Right atrium auricular region (tissue), 2 donors: ENCODE results near the gene NMNAT2. TPM values are rescaled to one million over a fixed set of nuclear protein-coding genes. Genes with fewer than 3 reads are reported as not detected.

Experiments used
- DNase-seq: peaks from one replicate; pipeline ENCODE4 v3.0.0-alpha.2; 2019; ENCODE audit warnings: low spot score
- H3K27ac ChIP-seq, 2 donors: fragments of 200-600 bp; sonication (generic); 1 replicate in 1 of 2; 2 replicates in 1 of 2; pipeline ENCODE4 v1.5.1; 2016 to 2019
- H3K27me3 ChIP-seq, 2 donors: fragments of 200-600 bp; sonication (generic); one replicate each; pipeline versions ENCODE4 v1.5.1 to v1.6.0; 2017 to 2019
- H3K36me3 ChIP-seq: fragments of 200-600 bp; sonication (generic); one replicate; pipeline ENCODE4 v1.5.1; 2016
- H3K4me1 ChIP-seq, 2 donors: fragments of 200-600 bp; sonication (generic); one replicate each; pipeline versions ENCODE4 v1.5.1 to v1.6.0; 2017 to 2019
- H3K4me3 ChIP-seq, 2 donors: fragments of 200-600 bp; sonication (generic); 1 replicate in 1 of 2; 2 replicates in 1 of 2; pipeline ENCODE4 v1.5.1; 2017 to 2019; ENCODE audit warnings: mild to moderate bottlenecking in 1 of 2, moderate library complexity in 1 of 2
- H3K9me3 ChIP-seq, 2 donors: fragments of 200-600 bp; sonication (generic); one replicate each; pipeline ENCODE4 v1.5.1; 2019
- total RNA-seq, 2 donors: library from RNA; depleted of rRNA; stranded (reverse); fragments of >200 nt; gene quantifications; one replicate each; pipeline ENCODE4 v1.1.0, GENCODE V29; 2016
- TF ChIP-seq, protein P1 (sequence below), 2 donors: fragments of 200-600 bp; sonication (generic); IDR thresholded peaks; one replicate each; pipeline ENCODE4 v1.5.1; 2019; ENCODE audit warnings: antibody characterized with exemption in 2 of 2

Gene NMNAT2
- total RNA-seq, 2 donors from 2014 or later = 38.6 to 40.0 TPM

DNA sequence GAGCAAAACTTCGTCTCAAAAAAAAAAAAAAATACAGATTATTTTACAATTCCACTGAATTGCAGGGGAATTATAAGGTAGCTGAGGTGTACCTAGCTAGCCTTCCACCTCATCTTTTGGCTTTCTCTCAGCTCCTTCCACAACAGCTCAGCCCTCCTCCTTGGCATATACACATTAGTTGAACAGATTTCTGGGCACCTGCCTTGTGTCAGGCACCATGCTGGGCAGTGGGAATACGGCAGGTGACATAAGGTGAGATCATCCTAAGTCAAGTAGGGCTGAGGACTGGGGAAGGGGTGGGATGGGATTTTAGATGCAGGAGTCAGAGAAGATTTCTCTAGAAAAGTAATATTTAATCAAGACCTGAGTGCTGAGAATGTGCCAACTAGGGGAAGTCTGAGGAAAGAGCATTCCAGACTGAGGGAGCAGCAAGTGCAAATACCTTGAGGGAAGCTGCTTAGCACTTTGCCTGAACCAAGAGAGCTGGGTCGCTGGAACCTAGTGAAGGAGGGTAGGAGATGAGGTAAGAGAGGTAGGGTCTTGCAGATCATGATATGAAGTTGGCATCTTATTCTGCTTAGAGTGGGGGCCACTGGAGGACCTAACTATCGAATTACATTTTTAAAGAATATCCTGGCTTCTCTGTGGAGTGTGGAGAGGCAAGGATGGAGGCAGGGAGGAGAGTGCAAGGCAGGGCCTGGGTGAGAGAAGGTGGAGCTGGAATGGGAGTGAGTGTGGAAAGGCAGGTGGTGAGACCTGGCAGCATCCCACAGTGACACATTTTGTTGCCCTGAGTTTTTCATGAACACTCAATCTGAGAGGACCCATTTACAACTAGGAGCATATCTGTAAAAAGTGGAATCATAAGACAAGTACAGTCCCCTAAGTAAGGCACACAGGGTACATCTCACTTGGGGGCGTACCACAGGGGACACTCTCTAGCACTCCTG lies 203.9 kb downstream of the NMNAT2 start:
- TF ChIP-seq, protein P1, sequence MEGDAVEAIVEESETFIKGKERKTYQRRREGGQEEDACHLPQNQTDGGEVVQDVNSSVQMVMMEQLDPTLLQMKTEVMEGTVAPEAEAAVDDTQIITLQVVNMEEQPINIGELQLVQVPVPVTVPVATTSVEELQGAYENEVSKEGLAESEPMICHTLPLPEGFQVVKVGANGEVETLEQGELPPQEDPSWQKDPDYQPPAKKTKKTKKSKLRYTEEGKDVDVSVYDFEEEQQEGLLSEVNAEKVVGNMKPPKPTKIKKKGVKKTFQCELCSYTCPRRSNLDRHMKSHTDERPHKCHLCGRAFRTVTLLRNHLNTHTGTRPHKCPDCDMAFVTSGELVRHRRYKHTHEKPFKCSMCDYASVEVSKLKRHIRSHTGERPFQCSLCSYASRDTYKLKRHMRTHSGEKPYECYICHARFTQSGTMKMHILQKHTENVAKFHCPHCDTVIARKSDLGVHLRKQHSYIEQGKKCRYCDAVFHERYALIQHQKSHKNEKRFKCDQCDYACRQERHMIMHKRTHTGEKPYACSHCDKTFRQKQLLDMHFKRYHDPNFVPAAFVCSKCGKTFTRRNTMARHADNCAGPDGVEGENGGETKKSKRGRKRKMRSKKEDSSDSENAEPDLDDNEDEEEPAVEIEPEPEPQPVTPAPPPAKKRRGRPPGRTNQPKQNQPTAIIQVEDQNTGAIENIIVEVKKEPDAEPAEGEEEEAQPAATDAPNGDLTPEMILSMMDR (IDR thresholded peaks at IDR 0.05) = no peak
- H3K27me3 ChIP-seq = no peaks in the 10 kb centered on the region
- peaks cover 0 to 15% of the 10 kb centered on the region in 2 donors for H3K4me1 ChIP-seq
- H3K4me3 ChIP-seq = no peak overlapping the region
- H3K36me3 ChIP-seq = no peaks in the 10 kb centered on the region
- H3K9me3 ChIP-seq = no peaks in the 10 kb centered on the region
- H3K27ac ChIP-seq = no peak overlapping the region
- no peak for DNase-seq

DNA sequence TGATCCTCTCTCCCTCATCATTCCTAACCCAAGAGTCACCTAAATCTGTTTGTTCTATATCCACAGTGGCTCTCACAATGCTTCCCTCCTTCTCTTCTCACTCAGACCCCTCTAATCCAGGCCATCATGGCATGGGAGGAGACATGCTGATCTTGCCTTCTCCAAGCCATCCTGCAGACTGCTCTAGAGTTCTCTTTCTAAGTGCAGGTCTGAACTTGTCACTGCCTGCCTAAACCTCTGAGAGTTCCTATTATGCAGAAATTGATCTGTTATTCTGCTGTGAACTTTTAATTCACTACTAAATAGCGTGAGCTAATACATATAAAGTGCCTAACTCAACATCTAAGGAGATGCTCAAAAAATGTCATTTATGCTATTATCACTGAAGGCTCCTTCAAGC lies 205.3 kb downstream of the NMNAT2 start:
- Histone ChIP-seq H3K9me3 (no peaks in the 10 kb centered on the region), H3K4me3 (no peak overlapping the region)
- TF ChIP-seq, protein P1 (IDR thresholded peaks at IDR 0.05) = no peak

DNA sequence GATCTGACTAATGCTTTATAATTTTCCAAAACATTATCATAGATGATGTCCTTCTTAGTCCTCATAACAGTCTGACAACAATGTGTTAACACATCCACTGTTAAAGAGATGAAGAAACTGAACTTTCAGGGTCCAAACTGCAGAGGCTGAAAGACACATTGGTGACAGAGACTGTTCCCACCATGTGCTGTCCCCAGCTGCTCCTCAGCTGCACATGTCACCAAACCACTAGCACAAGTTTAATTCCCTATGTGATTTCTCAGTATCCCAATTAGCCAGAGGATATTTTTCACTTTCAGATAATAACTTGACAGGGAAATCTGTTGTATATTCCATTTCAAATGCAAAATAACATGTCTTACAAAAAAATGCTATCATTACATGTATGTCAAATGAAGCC lies 207.5 kb downstream of the NMNAT2 start:
- H3K27me3 ChIP-seq = no peaks in the 10 kb centered on the region
- H3K36me3 ChIP-seq = no peaks in the 10 kb centered on the region
- no peak for DNase-seq
- TF ChIP-seq, protein P1 (IDR thresholded peaks at IDR 0.05) = no peak
- no peak overlapping the region for H3K27ac ChIP-seq
- no peaks in the 10 kb centered on the region for H3K9me3 ChIP-seq
- H3K4me3 ChIP-seq = no peak overlapping the region
- H3K4me1 ChIP-seq = no peaks in the 10 kb centered on the region

More for the DNA sequence above, 205.3 kb downstream of the NMNAT2 start:
- no peak for DNase-seq
- H3K4me1 ChIP-seq = peaks cover 0 to under 1% of the 10 kb centered on the region in 2 donors
- H3K27ac ChIP-seq = no peak overlapping the region
- no peaks in the 10 kb centered on the region for H3K27me3 ChIP-seq
- H3K36me3 ChIP-seq = no peaks in the 10 kb centered on the region

DNA sequence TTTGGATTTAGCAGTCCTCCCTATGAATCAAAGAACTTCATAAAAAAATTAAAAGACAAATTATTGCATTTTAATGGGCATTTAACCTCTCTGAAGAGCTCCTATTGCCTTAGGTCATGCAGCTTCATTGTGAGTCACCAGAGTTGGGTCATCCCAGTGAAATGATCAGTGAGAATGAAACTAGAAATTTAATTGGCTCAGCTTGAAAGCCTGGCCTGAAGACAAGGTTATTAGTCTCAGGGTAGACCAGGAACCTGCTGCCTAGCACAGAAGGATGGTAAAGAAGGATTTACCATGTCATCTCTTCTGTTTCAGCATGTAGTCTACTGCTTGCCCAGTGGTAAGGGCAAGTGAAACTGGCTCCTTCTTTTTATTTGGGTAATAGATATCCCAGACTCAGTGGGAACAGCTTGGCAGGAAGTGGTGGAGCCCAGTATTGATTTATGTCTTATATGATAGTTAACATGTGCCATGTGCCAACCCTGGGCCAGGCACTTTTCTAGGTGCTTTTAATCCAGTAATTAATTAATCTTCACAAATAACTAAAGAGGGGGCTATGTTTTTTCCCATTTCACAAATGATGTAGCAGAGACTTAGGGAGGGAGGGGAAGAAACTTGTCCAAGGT lies 208.5 kb downstream of the NMNAT2 start:
- Histone ChIP-seq H3K4me3 (no peak overlapping the region), H3K27ac (no peak overlapping the region), H3K27me3 (no peaks in the 10 kb centered on the region), H3K36me3 (no peaks in the 10 kb centered on the region), H3K4me1 (no peaks in the 10 kb centered on the region), H3K9me3 (no peaks in the 10 kb centered on the region)
- DNase-seq = no peak
- TF ChIP-seq, protein P1 (IDR thresholded peaks at IDR 0.05) = no peak

DNA sequence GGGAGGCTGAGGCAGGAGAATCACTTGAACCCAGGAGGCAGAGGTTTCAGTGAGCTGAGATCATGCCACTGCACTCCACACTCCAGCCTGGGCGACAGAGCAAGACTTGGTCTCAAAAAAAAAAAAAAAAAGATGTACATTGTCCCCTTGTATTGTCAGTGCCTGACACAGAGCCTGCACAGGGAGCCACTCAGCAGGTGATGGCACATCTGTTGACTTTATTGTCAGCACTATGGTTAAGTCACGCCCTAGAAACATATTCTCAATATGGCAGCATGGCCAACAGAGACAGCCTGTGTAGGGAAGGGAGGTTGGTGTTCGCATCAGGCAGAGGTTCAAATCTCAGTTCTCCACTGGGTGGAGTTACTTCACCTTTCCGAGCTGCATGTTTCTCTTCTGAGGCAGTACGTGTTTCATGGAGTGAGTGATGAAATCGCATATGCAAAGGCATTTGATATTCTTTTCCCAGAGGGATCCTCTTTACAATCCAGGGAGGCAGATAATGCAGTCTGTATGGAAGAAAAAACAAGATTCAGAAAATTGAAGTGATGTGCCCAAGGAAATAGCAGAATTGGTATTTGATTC lies 211.6 kb downstream of the NMNAT2 start:
- no peaks in the 10 kb centered on the region for H3K9me3 ChIP-seq
- no peaks in the 10 kb centered on the region for H3K36me3 ChIP-seq
- TF ChIP-seq, protein P1 (IDR thresholded peaks at IDR 0.05) = no peak
- DNase-seq = no peak
- H3K4me3 ChIP-seq = no peak overlapping the region
- H3K4me1 ChIP-seq = no peaks in the 10 kb centered on the region
- H3K27me3 ChIP-seq = no peaks in the 10 kb centered on the region
- H3K27ac ChIP-seq = no peak overlapping the region
